ENCODE data around the gene FAAP20. TPM values are rescaled to one million over a fixed set of nuclear protein-coding genes. Genes with fewer than 3 reads are reported as not detected.

FAAP20 gene
- total and polyA plus RNA-seq, 2 donors (not counting 3 experiments of a cell fraction or from before 2014, with no cell fraction given), result 31.5 to 62.6 TPM

DNA sequence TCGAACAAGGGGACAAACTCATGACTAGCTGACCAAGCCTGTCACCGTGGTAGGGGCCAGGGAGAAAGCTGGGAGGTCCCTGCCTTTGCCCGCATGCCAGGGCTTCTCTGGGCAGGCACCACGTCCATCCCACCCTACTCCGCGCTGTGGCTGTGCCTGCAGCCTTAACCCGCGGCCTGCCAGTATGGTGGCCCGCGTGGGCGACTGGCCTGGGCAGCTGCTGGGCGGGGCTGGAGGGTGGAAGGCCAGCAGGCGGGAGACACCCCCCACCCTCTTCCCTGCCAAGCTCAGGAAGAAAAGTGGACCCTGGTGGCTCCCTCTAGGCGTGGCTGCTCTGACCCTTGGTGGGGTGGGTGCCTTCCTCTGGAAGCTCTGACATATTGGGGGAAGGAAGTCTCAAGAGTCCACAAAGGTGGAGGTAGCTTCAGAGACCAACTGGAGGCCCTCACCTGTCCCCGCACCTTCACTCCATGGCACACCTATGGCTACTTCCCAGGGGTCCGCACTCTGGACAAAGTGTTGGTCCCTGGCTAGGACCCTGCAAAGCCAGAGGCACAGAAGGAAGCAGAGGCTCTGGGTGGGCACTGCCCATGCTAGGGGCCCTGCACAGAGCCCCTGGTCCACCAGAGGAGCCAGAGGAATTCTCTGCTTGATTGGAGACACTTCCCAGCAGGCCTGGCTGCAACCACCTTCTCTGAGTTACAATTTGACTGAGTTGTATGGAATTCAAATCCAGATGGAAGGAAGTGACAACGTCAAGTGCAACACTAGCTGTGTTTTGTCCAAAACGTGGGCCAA lies 30.3 kb upstream of the FAAP20 start:
- FAIRE-seq, result no peak
- H3K4me2 ChIP-seq (ENCODE audit: insufficient read depth, low read length), result no peak overlapping the region
- H3K79me2 ChIP-seq (ENCODE audit: control insufficient read depth, insufficient read depth, low read length), result peaks cover 15% of the 10 kb centered on the region
- intact Hi-C loops (cut with micrococcal nuclease) (no loop called here), dilution Hi-C loops (cut with MboI; ENCODE audit: extremely low pct_ligation_motif_present, low sequenced_read_pairs) (no loop called here)
- CTCF ChIA-PET, result interaction anchor here (0.6 to 2.2 kb wide), 5 partner anchors 12 to 316 kb away, joined by 3 to 13 read pairs (median 4); partner anchors contain the start of gene FAAP20
- no peak overlapping the region for H3K9ac ChIP-seq (replicated peaks; ENCODE audit: extremely low read depth, insufficient read depth, low read length)
- H3K27ac ChIP-seq (ENCODE audit: insufficient read depth, low read depth, low read length), result no peak overlapping the region
- peaks cover 5% of the 10 kb centered on the region for H3K4me1 ChIP-seq (ENCODE audit: control insufficient read depth, extremely low read depth, insufficient read depth, low read length)
- no peaks in the 10 kb centered on the region for H4K20me1 ChIP-seq (replicated peaks; ENCODE audit: control insufficient read depth, extremely low read depth, insufficient read depth, low read length)
- no TSS peak for BruUV-seq (replicated peaks)
- no peak overlapping the region for H2AFZ ChIP-seq (ENCODE audit: low read depth, low read length)
- H3K36me3 ChIP-seq (ENCODE audit: control insufficient read depth in 2 of 2, extremely low read depth in 1 of 2, insufficient read depth in 2 of 2, low read length in 2 of 2), result no peaks in the 10 kb centered on the region
- TF ChIP-seq, protein P1, sequence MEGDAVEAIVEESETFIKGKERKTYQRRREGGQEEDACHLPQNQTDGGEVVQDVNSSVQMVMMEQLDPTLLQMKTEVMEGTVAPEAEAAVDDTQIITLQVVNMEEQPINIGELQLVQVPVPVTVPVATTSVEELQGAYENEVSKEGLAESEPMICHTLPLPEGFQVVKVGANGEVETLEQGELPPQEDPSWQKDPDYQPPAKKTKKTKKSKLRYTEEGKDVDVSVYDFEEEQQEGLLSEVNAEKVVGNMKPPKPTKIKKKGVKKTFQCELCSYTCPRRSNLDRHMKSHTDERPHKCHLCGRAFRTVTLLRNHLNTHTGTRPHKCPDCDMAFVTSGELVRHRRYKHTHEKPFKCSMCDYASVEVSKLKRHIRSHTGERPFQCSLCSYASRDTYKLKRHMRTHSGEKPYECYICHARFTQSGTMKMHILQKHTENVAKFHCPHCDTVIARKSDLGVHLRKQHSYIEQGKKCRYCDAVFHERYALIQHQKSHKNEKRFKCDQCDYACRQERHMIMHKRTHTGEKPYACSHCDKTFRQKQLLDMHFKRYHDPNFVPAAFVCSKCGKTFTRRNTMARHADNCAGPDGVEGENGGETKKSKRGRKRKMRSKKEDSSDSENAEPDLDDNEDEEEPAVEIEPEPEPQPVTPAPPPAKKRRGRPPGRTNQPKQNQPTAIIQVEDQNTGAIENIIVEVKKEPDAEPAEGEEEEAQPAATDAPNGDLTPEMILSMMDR (IDR thresholded peaks at IDR 0.05; ENCODE audit: extremely low read depth in 1 of 2, insufficient read depth in 1 of 2, low read depth in 1 of 2, low read length in 2 of 2), result no peak
- TF ChIP-seq GATA2 (IDR thresholded peaks at IDR 0.05; ENCODE audit: insufficient read depth, insufficient read length, low read depth, low read length) (no peak), EZH2 (IDR thresholded peaks at IDR 0.05; ENCODE audit: borderline replicate concordance, low read depth, low read length, severe bottlenecking) (no peak), FOS (IDR thresholded peaks at IDR 0.05; ENCODE audit: borderline replicate concordance, insufficient read depth, low read length) (no peak), MYC (IDR thresholded peaks at IDR 0.05; ENCODE audit: low read depth, low read length) (no peak), MAX (IDR thresholded peaks at IDR 0.05; ENCODE audit: insufficient read depth, insufficient read length) (no peak), POLR2A (IDR thresholded peaks at IDR 0.05; ENCODE audit: low read depth, low read length) (no peak), POLR2AphosphoS5 (IDR thresholded peaks at IDR 0.05; ENCODE audit: insufficient read depth, low read depth, low read length) (no peak), JUN (IDR thresholded peaks at IDR 0.05; ENCODE audit: borderline replicate concordance, insufficient read depth, insufficient read length, low read depth) (no peak)
- H3K27me3 ChIP-seq (ENCODE audit: control insufficient read depth in 2 of 2, insufficient read depth in 2 of 2, low read length in 2 of 2), result no peaks in the 10 kb centered on the region
- H3K4me3 ChIP-seq (replicated peaks in 1 of 3; ENCODE audit: insufficient read depth in 1 of 3, low read depth in 1 of 3, low read length in 3 of 3), result no peak overlapping the region
- DNase-seq (ENCODE audit: low read depth, low spot score), result no peak
- no peaks in the 10 kb centered on the region for H3K9me3 ChIP-seq (replicated peaks; ENCODE audit: control insufficient read depth, insufficient read depth, low read length)
- no peaks in the 10 kb centered on the region for H3K9me1 ChIP-seq (replicated peaks; ENCODE audit: control insufficient read depth, extremely low read depth, insufficient read depth, low read length)
- POLR2A ChIA-PET, result interaction anchor here (0.6 kb wide), 2 partner anchors 106 to 157 kb away, joined by 3 to 6 read pairs; no protein-coding TSS in a partner anchor
